Esophagus squamous epithelium (tissue), 4 donors: ENCODE results near the gene BCAR3.

ENCODE experiments used
- CTCF ChIP-seq, 6 experiments: fragments of 450-650 bp in 4 of 6; fragments of 200-600 bp in 2 of 6; sonication (generic) in 2 of 6; IDR thresholded peaks; one replicate each; pipeline ENCODE4 v1.5.1; 2016 to 2019; ENCODE audit warnings: antibody characterized with exemption in 6 of 6, mild to moderate bottlenecking in 4 of 6, moderate library complexity in 4 of 6
- POLR2A ChIP-seq, 4 donors: fragments of 450-650 bp; IDR thresholded peaks; one replicate each; pipeline ENCODE4 v1.6.1; 2017; ENCODE audit warnings: antibody characterized with exemption in 4 of 4, mild to moderate bottlenecking in 4 of 4, moderate library complexity in 3 of 4

GRCh38 chr1:93699049-93699384, 17.4 kb upstream of the BCAR3 start:
- TF ChIP-seq CTCF (IDR thresholded peaks at IDR 0.05), result no peak
- no peak for TF ChIP-seq POLR2A (IDR thresholded peaks at IDR 0.05)
